ENCODE results near the gene ENDOU.
A peak's percentile ranks its signal among the peaks of the same experiment; 100 is the strongest.

ENDOU gene

GRCh38 chr12:47725091-47725772 lies at the start of gene ENDOU:
Gene ENDOU (minus strand): TSS chr12:47725490. CDS start chr12:47725413, 77 bp downstream.
- no peak for DNase-seq

GRCh38 chr12:47774663-47775062 lies 49.4 kb upstream of the ENDOU start:
- DNase-seq: no peak

GRCh38 chr12:47773858-47774580 lies 48.7 kb upstream of the ENDOU start:
- DNase-seq: no peak

- peak; percentile 30 to 41 for DNase-seq
These were observed 48.0 kb upstream of the ENDOU start, which contains the start of gene SLC48A1 for GRCh38 chr12:47773062-47773857. Gene SLC48A1 (plus strand): TSS chr12:47773238. CDS start chr12:47773305, 67 bp downstream.

GRCh38 chr12:47772738-47773061 lies 47.4 kb upstream of the ENDOU start:
- DNase-seq: no peak

- DNase-seq: no peak
These were observed 46.9 kb upstream of the ENDOU start for GRCh38 chr12:47772094-47772660.

GRCh38 chr12:47771304-47771703 lies 46.0 kb upstream of the ENDOU start:
- DNase-seq: no peak

GRCh38 chr12:47770086-47770726 lies 44.9 kb upstream of the ENDOU start:
- peak; percentile 82 to 90 for DNase-seq

GRCh38 chr12:47769234-47770085 lies 44.2 kb upstream of the ENDOU start:
- DNase-seq: no peak

GRCh38 chr12:47768323-47768811 lies 43.1 kb upstream of the ENDOU start:
- DNase-seq: no peak

- peak; percentile 58 to 73 for DNase-seq
These were observed 42.0 kb upstream of the ENDOU start for GRCh38 chr12:47767216-47767724.

- no peak for DNase-seq
These were observed 41.4 kb upstream of the ENDOU start for GRCh38 chr12:47766502-47767215.

GRCh38 chr12:47763481-47764346 lies 38.4 kb upstream of the ENDOU start:
- DNase-seq: no peak

- no peak for DNase-seq
These were observed 37.7 kb upstream of the ENDOU start for GRCh38 chr12:47762850-47763465.

GRCh38 chr12:47758834-47759690 lies 33.8 kb upstream of the ENDOU start, which contains the start of gene RAPGEF3:
Gene RAPGEF3 (minus strand): TSS chr12:47758880. CDS start chr12:47758556, 324 bp downstream.
- peak; percentile 68 to 74 for DNase-seq

GRCh38 chr12:47758584-47758833 lies 33.2 kb upstream of the ENDOU start:
- no peak for DNase-seq

- DNase-seq: no peak
These were observed 32.7 kb upstream of the ENDOU start for GRCh38 chr12:47757840-47758583.

Measured in AML-193 (cell line).